HL-60 (cell line): ENCODE measurements around the gene XRCC3.

Experiments used
- CTCF ChIP-seq: IDR thresholded peaks from one replicate; pipeline ENCODE4 v1.5.1; 2011; ENCODE audit warnings: low read length, control low read depth, inconsistent platforms; ENCODE audit not compliant: insufficient read depth
- REST ChIP-seq: IDR thresholded peaks from 2 replicates; pipeline ENCODE4 v1.6.1; 2012; ENCODE audit warnings: low read depth; ENCODE audit not compliant: insufficient replicate concordance

GRCh38 chr14:103736546-103737431, 21.5 kb upstream of the XRCC3 start:
- no peak for TF ChIP-seq CTCF
- no peak for TF ChIP-seq REST
